AG09319 (cell line): ENCODE results near the gene BCOR.

Experiments
- DNase-seq: peaks from one replicate; pipeline ENCODE4 v3.0.0-alpha.2; 2010; ENCODE audit warnings: low read depth; ENCODE audit errors: extremely low read depth
- TF ChIP-seq, protein P1 (sequence below): IDR thresholded peaks from 2 replicates; pipeline ENCODE4 v1.5.1; 2011; ENCODE audit warnings: low read depth, mild to moderate bottlenecking, inconsistent platforms, low read length, moderate library complexity

BCOR gene

DNA sequence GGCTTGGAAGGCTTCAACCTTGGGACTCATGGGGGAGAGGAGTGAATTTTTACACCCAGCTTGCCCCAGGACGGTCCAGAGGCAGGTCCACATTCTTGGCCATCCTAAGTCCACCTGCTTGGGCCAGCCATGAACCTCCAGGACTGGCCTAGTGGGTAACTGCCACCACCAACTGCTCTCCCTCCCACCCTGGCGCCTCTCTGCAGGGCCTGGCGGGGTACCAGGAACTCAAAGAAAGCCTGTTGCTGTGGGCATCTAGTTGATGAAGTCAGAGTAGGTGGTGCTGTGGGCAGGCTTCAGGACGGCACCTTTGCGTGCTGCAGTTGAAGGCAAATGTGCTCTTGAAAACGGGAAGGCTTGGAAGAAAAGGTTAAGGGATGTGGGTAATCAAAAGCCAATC lies 12.0 kb downstream of the BCOR start:
- DNase-seq: no peak
- TF ChIP-seq, protein P1, sequence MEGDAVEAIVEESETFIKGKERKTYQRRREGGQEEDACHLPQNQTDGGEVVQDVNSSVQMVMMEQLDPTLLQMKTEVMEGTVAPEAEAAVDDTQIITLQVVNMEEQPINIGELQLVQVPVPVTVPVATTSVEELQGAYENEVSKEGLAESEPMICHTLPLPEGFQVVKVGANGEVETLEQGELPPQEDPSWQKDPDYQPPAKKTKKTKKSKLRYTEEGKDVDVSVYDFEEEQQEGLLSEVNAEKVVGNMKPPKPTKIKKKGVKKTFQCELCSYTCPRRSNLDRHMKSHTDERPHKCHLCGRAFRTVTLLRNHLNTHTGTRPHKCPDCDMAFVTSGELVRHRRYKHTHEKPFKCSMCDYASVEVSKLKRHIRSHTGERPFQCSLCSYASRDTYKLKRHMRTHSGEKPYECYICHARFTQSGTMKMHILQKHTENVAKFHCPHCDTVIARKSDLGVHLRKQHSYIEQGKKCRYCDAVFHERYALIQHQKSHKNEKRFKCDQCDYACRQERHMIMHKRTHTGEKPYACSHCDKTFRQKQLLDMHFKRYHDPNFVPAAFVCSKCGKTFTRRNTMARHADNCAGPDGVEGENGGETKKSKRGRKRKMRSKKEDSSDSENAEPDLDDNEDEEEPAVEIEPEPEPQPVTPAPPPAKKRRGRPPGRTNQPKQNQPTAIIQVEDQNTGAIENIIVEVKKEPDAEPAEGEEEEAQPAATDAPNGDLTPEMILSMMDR: no peak

GRCh38 chrX:40085102-40085551 lies 12.6 kb downstream of the BCOR start:
- DNase-seq: peak; percentile 80

GRCh38 chrX:40084471-40085101 lies 13.2 kb downstream of the BCOR start:
- DNase-seq: no peak
- TF ChIP-seq, protein P1: no peak

More at GRCh38 chrX:40085102-40085551, 12.6 kb downstream of the BCOR start:
- TF ChIP-seq, protein P1: no peak

DNA sequence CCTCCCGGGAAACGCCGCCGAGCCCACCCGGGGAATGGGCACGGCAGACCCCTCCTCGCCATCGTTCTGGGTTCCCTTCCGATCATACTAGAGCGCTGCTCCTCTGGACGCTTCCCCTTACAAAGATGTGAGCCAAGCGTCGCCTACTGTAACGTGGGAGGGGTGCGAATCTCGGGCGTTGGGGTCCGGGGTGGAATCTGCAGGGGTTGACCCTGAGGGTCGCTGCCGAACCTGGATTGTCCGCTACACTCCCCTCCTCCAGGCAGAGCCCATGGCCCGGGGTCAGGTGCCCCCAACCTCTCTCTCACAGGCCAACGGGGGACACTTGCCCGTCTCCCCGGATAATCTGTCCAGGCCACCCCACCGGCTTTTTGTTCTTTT lies 13.8 kb downstream of the BCOR start:
- no peak for DNase-seq
- TF ChIP-seq, protein P1: no peak

GRCh38 chrX:40083120-40083978 lies 14.4 kb downstream of the BCOR start:
- TF ChIP-seq, protein P1: no peak

DNA sequence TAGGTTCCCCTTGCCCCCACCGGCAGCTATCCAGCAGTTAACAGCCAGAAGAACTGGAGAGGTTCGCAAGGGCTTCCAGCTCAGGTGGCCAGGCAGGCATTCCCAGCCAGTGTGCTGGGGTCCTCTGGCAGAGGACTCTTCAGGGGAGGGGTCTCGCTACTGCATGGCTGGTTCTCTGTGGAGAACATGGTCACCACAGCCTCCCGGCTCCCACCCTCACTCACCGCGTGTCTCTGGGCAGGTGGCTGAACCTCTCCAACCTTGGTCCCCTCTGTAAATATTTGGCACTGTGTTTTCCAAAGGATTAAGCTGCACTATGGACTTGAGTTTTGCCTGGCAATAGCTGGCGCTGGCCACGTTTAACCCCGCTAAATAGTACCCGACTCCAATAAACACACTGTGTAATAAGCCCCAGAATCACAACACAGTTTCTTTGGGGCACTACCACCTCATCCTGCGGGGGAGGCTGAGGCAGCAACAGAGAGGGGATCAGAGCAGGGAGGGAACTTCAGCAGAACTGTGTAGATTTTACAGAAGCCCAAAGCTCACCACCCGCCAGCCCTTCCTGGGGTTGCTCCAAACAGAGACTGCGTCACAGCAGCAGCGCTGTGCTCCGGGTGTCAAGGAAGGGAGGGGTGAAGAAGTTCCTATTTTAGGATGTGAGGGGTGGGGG lies 15.2 kb downstream of the BCOR start:
- DNase-seq: no peak
- TF ChIP-seq, protein P1: no peak

More at GRCh38 chrX:40083120-40083978, 14.4 kb downstream of the BCOR start:
- no peak for DNase-seq
